ENCODE measurements around the gene NOVA2. TPM values are rescaled to one million over a fixed set of nuclear protein-coding genes. Genes with fewer than 3 reads are reported as not detected.

Gene NOVA2
- total RNA-seq, 1 experiment from 2014 or later = not detected

DNA sequence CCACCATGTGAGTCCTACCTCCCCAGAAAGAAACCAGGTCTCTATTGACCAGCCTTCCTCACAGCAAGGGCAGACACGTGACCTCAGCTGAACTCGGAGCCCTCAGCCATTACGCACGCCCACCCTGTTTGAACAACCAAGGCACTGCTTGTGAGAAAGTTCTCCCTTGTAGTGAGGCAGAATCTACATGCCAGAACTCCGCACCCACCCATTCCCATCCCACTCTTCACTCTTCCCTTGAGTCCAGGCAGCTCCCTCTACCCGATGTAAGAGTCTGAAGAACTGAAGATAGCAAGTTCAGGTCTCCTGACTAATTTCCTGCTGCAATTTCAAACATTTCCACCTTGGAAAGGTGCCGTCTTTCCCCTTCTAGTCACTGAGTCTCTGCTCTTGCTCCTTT, 6.4 kb downstream of the NOVA2 start:
- BruUV-seq (replicated peaks) = no TSS peak
- H2AFZ ChIP-seq (ENCODE audit: low read length) = no peak overlapping the region
- no peaks in the 10 kb centered on the region for H4K20me1 ChIP-seq (ENCODE audit: low read length)
- H3K9ac ChIP-seq (ENCODE audit: low read length) = no peak overlapping the region
- no peaks in the 10 kb centered on the region for H3K79me2 ChIP-seq (ENCODE audit: low read length)
- CTCF ChIA-PET = no interaction called here
- H3F3A ChIP-seq (ENCODE audit: low read length, unreplicated experiment) = no peaks in the 10 kb centered on the region
- no peaks in the 10 kb centered on the region; the same call in 1 of the 2 replicates for H3K4me1 ChIP-seq (ENCODE audit: insufficient read depth, low read length)
- intact Hi-C loops (cut with micrococcal nuclease) = no loop called here
- no peak overlapping the region for H3K4me2 ChIP-seq (ENCODE audit: low read length)
- TF ChIP-seq EZH2 (IDR thresholded peaks at IDR 0.05; ENCODE audit: low read length, unreplicated experiment) (no peak), EZH2phosphoT487 (IDR thresholded peaks at IDR 0.05; ENCODE audit: borderline replicate concordance, low read length) (no peak), CTCF (conservative IDR thresholded peaks at IDR 0.05; ENCODE audit: low read depth, low read length) (no peak)
- H3K36me3 ChIP-seq (ENCODE audit: low read depth, low read length) = no peaks in the 10 kb centered on the region
- POLR2A ChIA-PET (ENCODE audit: unreplicated experiment) = no interaction called here
- DNase-seq (no peak), ATAC-seq (no peak)
- no peak overlapping the region for H3K4me3 ChIP-seq (ENCODE audit: low read length)
- H3K9me2 ChIP-seq (replicated peaks; ENCODE audit: low read length) = no peaks in the 10 kb centered on the region
- H3K27me3 ChIP-seq (ENCODE audit: low read length) = no peaks in the 10 kb centered on the region
- H3K27ac ChIP-seq (ENCODE audit: low read length) = no peak overlapping the region
- no peaks in the 10 kb centered on the region for H3K9me3 ChIP-seq (ENCODE audit: low read length)

- Histone ChIP-seq H3K4me2 (ENCODE audit: low read length) (no peak overlapping the region), H3K9me2 (replicated peaks; ENCODE audit: low read length) (no peaks in the 10 kb centered on the region), H3K4me3 (ENCODE audit: low read length) (no peak overlapping the region), H3K27me3 (ENCODE audit: low read length) (0 out of 2 replicates have a peak, but pooled peaks cover 9% of the 10 kb centered on the region), H3K79me2 (ENCODE audit: low read length) (no peaks in the 10 kb centered on the region), H3K27ac (ENCODE audit: low read length) (no peak overlapping the region), H4K20me1 (ENCODE audit: low read length) (no peaks in the 10 kb centered on the region), H2AFZ (ENCODE audit: low read length) (no peak overlapping the region), H3K9ac (ENCODE audit: low read length) (no peak overlapping the region), H3F3A (ENCODE audit: low read length, unreplicated experiment) (no peaks in the 10 kb centered on the region), H3K4me1 (ENCODE audit: insufficient read depth, low read length) (peaks cover 11% of the 10 kb centered on the region), H3K36me3 (ENCODE audit: low read depth, low read length) (no peaks in the 10 kb centered on the region), H3K9me3 (ENCODE audit: low read length) (no peaks in the 10 kb centered on the region)
- ATAC-seq (no peak), DNase-seq (no peak)
- POLR2A ChIA-PET (ENCODE audit: unreplicated experiment) = no interaction called here
- no TSS peak for BruUV-seq (replicated peaks)
- CTCF ChIA-PET = no interaction called here
- TF ChIP-seq EZH2phosphoT487 (IDR thresholded peaks at IDR 0.05; ENCODE audit: borderline replicate concordance, low read length) = no peak
- TF ChIP-seq EZH2 (IDR thresholded peaks at IDR 0.05; ENCODE audit: low read length, unreplicated experiment) = no peak
- TF ChIP-seq CTCF (conservative IDR thresholded peaks at IDR 0.05; ENCODE audit: low read depth, low read length) = no peak
- intact Hi-C loops (cut with micrococcal nuclease) = no loop called here
These were observed 11.6 kb downstream of the NOVA2 start for GRCh38 chr19:45962021-45962420.

DNA sequence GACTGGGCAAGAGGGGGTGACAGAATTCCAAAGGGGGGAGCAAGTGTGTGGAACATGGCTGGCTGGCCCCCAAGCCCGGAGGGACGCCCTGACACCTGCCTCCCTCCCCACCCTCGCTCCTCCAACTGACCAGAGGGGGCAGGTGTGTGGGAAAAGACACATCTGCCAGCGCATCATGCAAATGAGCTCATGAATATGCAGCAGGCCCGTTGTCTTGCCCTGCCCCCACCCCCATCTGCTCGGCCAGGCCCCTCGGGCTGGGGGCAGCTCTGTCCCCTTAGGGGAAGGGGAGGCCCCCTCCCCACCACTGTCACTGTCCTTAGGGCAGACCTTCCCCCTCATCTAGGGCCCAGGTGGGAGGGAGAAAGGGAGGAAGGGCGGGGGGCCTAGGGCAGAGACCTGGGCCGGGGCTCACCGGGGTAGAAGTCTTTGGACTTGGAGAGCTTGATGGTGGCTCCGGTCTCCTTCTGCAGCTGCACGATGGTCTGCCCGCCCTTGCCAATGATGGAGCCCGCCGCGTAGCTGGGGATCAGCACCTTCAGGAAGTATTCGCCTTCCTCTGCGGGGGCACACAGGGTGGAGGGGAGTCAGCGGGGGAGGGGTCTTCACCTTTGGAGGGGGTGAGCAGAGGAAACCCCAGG, 12.9 kb downstream of the NOVA2 start:
- POLR2A ChIA-PET (ENCODE audit: unreplicated experiment) = no interaction called here
- H3K9me2 ChIP-seq (replicated peaks; ENCODE audit: low read length) = no peaks in the 10 kb centered on the region
- BruUV-seq (replicated peaks) = no TSS peak
- DNase-seq (no peak), ATAC-seq (no peak)
- H3K36me3 ChIP-seq (ENCODE audit: low read depth, low read length) = no peaks in the 10 kb centered on the region
- peaks cover 21% of the 10 kb centered on the region for H3K4me1 ChIP-seq (ENCODE audit: insufficient read depth, low read length)
- H3K9me3 ChIP-seq (ENCODE audit: low read length) = no peaks in the 10 kb centered on the region
- no peaks in the 10 kb centered on the region for H4K20me1 ChIP-seq (ENCODE audit: low read length)
- intact Hi-C loops (cut with micrococcal nuclease) = no loop called here
- no peak overlapping the region for H3K9ac ChIP-seq (ENCODE audit: low read length)
- TF ChIP-seq EZH2phosphoT487 (IDR thresholded peaks at IDR 0.05; ENCODE audit: borderline replicate concordance, low read length) (no peak), EZH2 (IDR thresholded peaks at IDR 0.05; ENCODE audit: low read length, unreplicated experiment) (no peak), CTCF (conservative IDR thresholded peaks at IDR 0.05; ENCODE audit: low read depth, low read length) (peak; percentile 18; the same call in 1 of the 2 replicates)
- no peaks in the 10 kb centered on the region for H3F3A ChIP-seq (ENCODE audit: low read length, unreplicated experiment)
- CTCF ChIA-PET = no interaction called here
- H3K4me3 ChIP-seq (ENCODE audit: low read length) = no peak overlapping the region
- H3K27me3 ChIP-seq (ENCODE audit: low read length) = 0 out of 2 replicates have a peak, but pooled peaks cover 9% of the 10 kb centered on the region
- H3K27ac ChIP-seq (ENCODE audit: low read length) = no peak overlapping the region
- H3K79me2 ChIP-seq (ENCODE audit: low read length) = no peaks in the 10 kb centered on the region
- H3K4me2 ChIP-seq (ENCODE audit: low read length) = no peak overlapping the region
- no peak overlapping the region for H2AFZ ChIP-seq (ENCODE audit: low read length)
